Gastroesophageal sphincter (tissue), 4 donors: ENCODE measurements around the gene TEX29. TPM values are rescaled to one million over a fixed set of nuclear protein-coding genes. Genes with fewer than 3 reads are reported as not detected.

ENCODE experiments used
- ATAC-seq: fragments of 150-250 bp; one replicate; pipeline ENCODE4 v1.9.1; 2016; ENCODE audit warnings: mild to moderate bottlenecking, moderate library complexity
- H3K27ac ChIP-seq, 4 donors: fragments of 200-600 bp; sonication (generic) in 3 of 4; 1 replicate in 3 of 4; 2 replicates in 1 of 4; pipeline ENCODE4 v1.5.1; 2016 to 2019
- H3K27me3 ChIP-seq: fragments of 200-600 bp; sonication (generic); one replicate; pipeline ENCODE4 v1.5.1; 2019
- H3K36me3 ChIP-seq, 2 donors: fragments of 200-600 bp; sonication (generic); one replicate each; pipeline ENCODE4 v1.5.1; 2019; ENCODE audit warnings: control low read depth in 1 of 2
- H3K4me1 ChIP-seq, 3 donors: fragments of 200-600 bp; sonication (generic); 1 replicate in 2 of 3; 2 replicates in 1 of 3; pipeline ENCODE4 v1.5.1; 2016 to 2019; ENCODE audit warnings: control low read depth in 2 of 3
- H3K4me3 ChIP-seq, 2 donors: fragments of 200-600 bp; sonication (generic); one replicate each; pipeline ENCODE4 v1.5.1; 2019; ENCODE audit warnings: mild to moderate bottlenecking in 1 of 2, moderate library complexity in 1 of 2
- H3K9me3 ChIP-seq, 3 donors: fragments of 200-600 bp; sonication (generic); one replicate each; pipeline ENCODE4 v1.5.1; 2017 to 2019; ENCODE audit warnings: control low read depth in 2 of 3
- CTCF ChIP-seq, 4 experiments: fragments of 200-600 bp in 2 of 4; fragments of 450-650 bp in 2 of 4; sonication (generic) in 1 of 4; IDR thresholded peaks; one replicate each; pipeline ENCODE4 v1.5.1; 2017 to 2019; ENCODE audit warnings: antibody characterized with exemption in 4 of 4, mild to moderate bottlenecking in 2 of 4, moderate library complexity in 2 of 4
- EP300 ChIP-seq: sonication (generic); formaldehyde crosslinking; IDR thresholded peaks from one replicate; pipeline ENCODE4 v1.6.1; 2017; ENCODE audit warnings: antibody characterized with exemption, mild to moderate bottlenecking
- POLR2A ChIP-seq, 2 donors: fragments of 450-650 bp; IDR thresholded peaks; one replicate each; pipeline ENCODE4 v1.6.1; 2017; ENCODE audit warnings: antibody characterized with exemption in 2 of 2, mild to moderate bottlenecking in 2 of 2, moderate library complexity in 1 of 2
- POLR2AphosphoS5 ChIP-seq: sonication (generic); formaldehyde crosslinking; IDR thresholded peaks from one replicate; pipeline ENCODE4 v1.6.1; 2017; ENCODE audit warnings: antibody characterized with exemption
- WGBS, 2 donors: methylation state at CpG; one replicate each; pipeline ENCODE4 v1.1.5; 2018; ENCODE audit warnings: low coverage in 1 of 2; 5-methylcytosine and 5-hydroxymethylcytosine counted together
- total RNA-seq, 4 donors: library from RNA; depleted of rRNA; stranded (reverse); fragments of >200 nt; gene quantifications; one replicate each; pipeline ENCODE4 v1.1.0, GENCODE V29; 2016

The TEX29 gene
- total RNA-seq, 4 donors from 2014 or later: 1.9 TPM; not detected in 3

GRCh38 chr13:111329641-111330040 lies 9.2 kb downstream of the TEX29 start:
- Histone ChIP-seq H3K4me1 (no peaks in the 10 kb centered on the region), H3K9me3 (no peaks in the 10 kb centered on the region), H3K4me3 (no peak overlapping the region), H3K27me3 (no peaks in the 10 kb centered on the region), H3K36me3 (peaks cover 0 to 4% of the 10 kb centered on the region in 2 donors), H3K27ac (no peak overlapping the region)
- 100% methylated on average over 2 to 4 of the region's 7 CpGs for WGBS, 2 donors
- ATAC-seq: no peak
- TF ChIP-seq POLR2AphosphoS5: no peak
- no peak for TF ChIP-seq POLR2A (IDR thresholded peaks at IDR 0.05)
- no peak for TF ChIP-seq EP300
- no peak for TF ChIP-seq CTCF (IDR thresholded peaks at IDR 0.05)

DNA sequence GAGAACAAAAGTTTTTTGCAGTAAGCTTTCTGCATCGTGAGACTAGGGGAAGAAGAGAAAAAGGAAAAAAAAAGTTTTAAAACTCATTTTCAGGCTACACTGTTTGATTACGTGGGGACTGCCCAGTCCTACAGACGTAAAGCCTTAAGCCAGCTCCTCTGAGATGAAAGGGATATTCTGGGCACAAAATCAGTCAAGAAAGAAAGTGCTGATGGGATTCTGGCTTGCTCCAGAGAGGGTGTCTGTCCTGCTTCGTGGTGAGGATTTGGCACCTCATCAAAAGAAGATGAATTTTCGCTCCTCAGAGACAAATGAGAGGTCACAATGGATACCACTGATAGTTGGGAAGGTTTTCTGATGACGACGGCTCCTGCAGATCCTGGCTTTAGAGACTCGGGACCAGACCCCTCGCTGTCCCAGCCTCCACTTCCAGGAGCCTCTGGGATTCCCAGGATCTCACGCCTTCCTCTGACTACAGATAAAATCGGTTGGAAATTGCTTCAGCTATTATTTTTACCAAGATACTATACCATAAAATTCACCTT lies 9.7 kb downstream of the TEX29 start:
- H3K36me3 ChIP-seq: peaks cover 0 to 4% of the 10 kb centered on the region in 2 donors
- 49 to 58% methylated on average over 10 to 11 of the region's 11 CpGs for WGBS, 2 donors
- no peaks in the 10 kb centered on the region for H3K4me1 ChIP-seq
- no peak for ATAC-seq
- no peak overlapping the region for H3K27ac ChIP-seq
- no peaks in the 10 kb centered on the region for H3K27me3 ChIP-seq
- no peaks in the 10 kb centered on the region for H3K9me3 ChIP-seq
- no peak for TF ChIP-seq POLR2A (IDR thresholded peaks at IDR 0.05)
- no peak for TF ChIP-seq EP300
- no peak overlapping the region for H3K4me3 ChIP-seq

DNA sequence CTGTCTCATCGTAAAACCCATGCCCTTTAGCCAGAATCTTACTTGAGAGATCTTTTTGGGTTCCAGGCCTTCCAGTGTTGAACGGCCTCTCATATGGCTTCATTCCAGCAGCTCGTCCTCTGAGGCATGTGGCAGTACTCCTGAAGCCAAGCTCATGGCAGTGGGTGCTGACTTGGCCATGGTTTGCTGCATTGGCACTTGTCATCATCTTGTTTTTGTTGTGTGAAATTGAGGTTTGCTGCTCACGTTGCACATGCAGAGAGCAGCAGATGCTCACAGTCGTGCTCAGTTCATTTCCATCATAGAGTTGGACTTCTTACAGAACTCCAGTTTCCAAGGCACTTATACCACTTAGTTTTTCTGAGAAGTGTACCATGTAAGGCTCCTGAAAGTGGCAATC lies 14.9 kb downstream of the TEX29 start:
- no peaks in the 10 kb centered on the region for H3K4me1 ChIP-seq
- 74 to 89% methylated on average over 4 to 5 of the region's 5 CpGs for WGBS, 2 donors
- no peak for ATAC-seq

GRCh38 chr13:111336666-111337065 lies 16.2 kb downstream of the TEX29 start:
- TF ChIP-seq CTCF (IDR thresholded peaks at IDR 0.05) (no peak), POLR2A (IDR thresholded peaks at IDR 0.05) (no peak), POLR2AphosphoS5 (no peak), EP300 (no peak)
- WGBS, 2 donors: 86 to 88% methylated on average over 9 of the region's 9 CpGs
- no peaks in the 10 kb centered on the region for H3K27me3 ChIP-seq
- no peak overlapping the region for H3K27ac ChIP-seq
- no peaks in the 10 kb centered on the region for H3K36me3 ChIP-seq
- H3K4me3 ChIP-seq: no peak overlapping the region
- H3K4me1 ChIP-seq: no peaks in the 10 kb centered on the region
- no peak for ATAC-seq
- no peaks in the 10 kb centered on the region for H3K9me3 ChIP-seq

More for the DNA sequence above, 14.9 kb downstream of the TEX29 start:
- H3K36me3 ChIP-seq: no peaks in the 10 kb centered on the region
- TF ChIP-seq POLR2AphosphoS5 (no peak), CTCF (IDR thresholded peaks at IDR 0.05) (no peak), POLR2A (IDR thresholded peaks at IDR 0.05) (no peak), EP300 (no peak)
- H3K4me3 ChIP-seq: no peak overlapping the region
- H3K9me3 ChIP-seq: no peaks in the 10 kb centered on the region
- H3K27ac ChIP-seq: no peak overlapping the region
- no peaks in the 10 kb centered on the region for H3K27me3 ChIP-seq

- H3K36me3 ChIP-seq: no peaks in the 10 kb centered on the region
Measured at GRCh38 chr13:111337206-111337605, 16.8 kb downstream of the TEX29 start.

More at GRCh38 chr13:111337206-111337605, 16.8 kb downstream of the TEX29 start:
- Histone ChIP-seq H3K27ac (no peak overlapping the region), H3K4me1 (no peaks in the 10 kb centered on the region), H3K27me3 (no peaks in the 10 kb centered on the region), H3K4me3 (no peak overlapping the region), H3K9me3 (no peaks in the 10 kb centered on the region)
- TF ChIP-seq POLR2A (IDR thresholded peaks at IDR 0.05): no peak
- no peak for TF ChIP-seq POLR2AphosphoS5
- TF ChIP-seq EP300: no peak
- TF ChIP-seq CTCF (IDR thresholded peaks at IDR 0.05): no peak
- ATAC-seq: no peak
- 56% methylated on average over 3 of the region's 4 CpGs; no CpG with 5 or more reads in 1 of the 2 donors for WGBS, 2 donors
